ENCODE data around the gene TMEM258.

TMEM258 gene

DNA sequence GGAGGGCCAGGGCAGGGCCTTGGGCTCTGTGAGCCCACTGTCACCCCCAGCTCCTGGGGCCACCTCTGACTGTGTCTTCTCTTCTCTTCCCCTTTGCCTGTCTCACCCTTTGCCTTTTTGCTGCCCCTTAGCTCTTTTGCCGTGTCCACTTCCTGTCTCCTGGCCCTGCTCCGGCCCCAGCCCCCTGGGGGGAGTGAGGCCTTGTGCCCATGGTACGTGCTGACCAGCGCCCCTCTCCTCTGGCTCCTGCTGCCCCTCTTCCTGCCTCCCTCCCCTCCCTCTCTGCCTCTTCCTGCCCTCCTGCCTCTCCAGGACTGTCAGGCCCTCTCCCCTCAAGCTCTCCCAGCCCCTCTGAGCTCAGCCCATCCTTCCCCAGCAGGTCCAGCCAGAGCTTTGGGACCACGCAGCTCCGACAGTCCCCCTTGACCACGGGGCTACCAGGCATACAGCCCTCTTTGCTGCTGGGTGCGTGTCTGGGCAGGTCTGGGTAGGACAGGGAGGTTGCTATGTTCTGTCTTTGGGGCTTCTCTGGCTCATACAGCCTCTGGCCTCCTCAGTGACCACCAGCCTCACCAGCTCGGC lies 11.7 kb downstream of the TMEM258 start:
- TF ChIP-seq, protein P1, sequence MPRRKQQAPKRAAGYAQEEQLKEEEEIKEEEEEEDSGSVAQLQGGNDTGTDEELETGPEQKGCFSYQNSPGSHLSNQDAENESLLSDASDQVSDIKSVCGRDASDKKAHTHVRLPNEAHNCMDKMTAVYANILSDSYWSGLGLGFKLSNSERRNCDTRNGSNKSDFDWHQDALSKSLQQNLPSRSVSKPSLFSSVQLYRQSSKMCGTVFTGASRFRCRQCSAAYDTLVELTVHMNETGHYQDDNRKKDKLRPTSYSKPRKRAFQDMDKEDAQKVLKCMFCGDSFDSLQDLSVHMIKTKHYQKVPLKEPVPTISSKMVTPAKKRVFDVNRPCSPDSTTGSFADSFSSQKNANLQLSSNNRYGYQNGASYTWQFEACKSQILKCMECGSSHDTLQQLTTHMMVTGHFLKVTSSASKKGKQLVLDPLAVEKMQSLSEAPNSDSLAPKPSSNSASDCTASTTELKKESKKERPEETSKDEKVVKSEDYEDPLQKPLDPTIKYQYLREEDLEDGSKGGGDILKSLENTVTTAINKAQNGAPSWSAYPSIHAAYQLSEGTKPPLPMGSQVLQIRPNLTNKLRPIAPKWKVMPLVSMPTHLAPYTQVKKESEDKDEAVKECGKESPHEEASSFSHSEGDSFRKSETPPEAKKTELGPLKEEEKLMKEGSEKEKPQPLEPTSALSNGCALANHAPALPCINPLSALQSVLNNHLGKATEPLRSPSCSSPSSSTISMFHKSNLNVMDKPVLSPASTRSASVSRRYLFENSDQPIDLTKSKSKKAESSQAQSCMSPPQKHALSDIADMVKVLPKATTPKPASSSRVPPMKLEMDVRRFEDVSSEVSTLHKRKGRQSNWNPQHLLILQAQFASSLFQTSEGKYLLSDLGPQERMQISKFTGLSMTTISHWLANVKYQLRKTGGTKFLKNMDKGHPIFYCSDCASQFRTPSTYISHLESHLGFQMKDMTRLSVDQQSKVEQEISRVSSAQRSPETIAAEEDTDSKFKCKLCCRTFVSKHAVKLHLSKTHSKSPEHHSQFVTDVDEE (CRISPR knock-in tag; IDR thresholded peaks at IDR 0.05), result no peak
- TF ChIP-seq, protein P2, sequence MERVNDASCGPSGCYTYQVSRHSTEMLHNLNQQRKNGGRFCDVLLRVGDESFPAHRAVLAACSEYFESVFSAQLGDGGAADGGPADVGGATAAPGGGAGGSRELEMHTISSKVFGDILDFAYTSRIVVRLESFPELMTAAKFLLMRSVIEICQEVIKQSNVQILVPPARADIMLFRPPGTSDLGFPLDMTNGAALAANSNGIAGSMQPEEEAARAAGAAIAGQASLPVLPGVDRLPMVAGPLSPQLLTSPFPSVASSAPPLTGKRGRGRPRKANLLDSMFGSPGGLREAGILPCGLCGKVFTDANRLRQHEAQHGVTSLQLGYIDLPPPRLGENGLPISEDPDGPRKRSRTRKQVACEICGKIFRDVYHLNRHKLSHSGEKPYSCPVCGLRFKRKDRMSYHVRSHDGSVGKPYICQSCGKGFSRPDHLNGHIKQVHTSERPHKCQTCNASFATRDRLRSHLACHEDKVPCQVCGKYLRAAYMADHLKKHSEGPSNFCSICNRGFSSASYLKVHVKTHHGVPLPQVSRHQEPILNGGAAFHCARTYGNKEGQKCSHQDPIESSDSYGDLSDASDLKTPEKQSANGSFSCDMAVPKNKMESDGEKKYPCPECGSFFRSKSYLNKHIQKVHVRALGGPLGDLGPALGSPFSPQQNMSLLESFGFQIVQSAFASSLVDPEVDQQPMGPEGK (CRISPR knock-in tag; IDR thresholded peaks at IDR 0.05; ENCODE audit: borderline replicate concordance), result no peak
- no peak for TF ChIP-seq ARNTL (CRISPR knock-in tag; IDR thresholded peaks at IDR 0.05; ENCODE audit: borderline replicate concordance, low read depth)
- no peak for TF ChIP-seq BACH2 (CRISPR knock-in tag; IDR thresholded peaks at IDR 0.05; ENCODE audit: borderline replicate concordance)
- TF ChIP-seq ISL1 (CRISPR knock-in tag; IDR thresholded peaks at IDR 0.05), result no peak
- no peak for TF ChIP-seq ZFP3 (CRISPR knock-in tag; IDR thresholded peaks at IDR 0.05)
- no peak for TF ChIP-seq RARB (CRISPR knock-in tag; IDR thresholded peaks at IDR 0.05)
- no peak for ATAC-seq

DNA sequence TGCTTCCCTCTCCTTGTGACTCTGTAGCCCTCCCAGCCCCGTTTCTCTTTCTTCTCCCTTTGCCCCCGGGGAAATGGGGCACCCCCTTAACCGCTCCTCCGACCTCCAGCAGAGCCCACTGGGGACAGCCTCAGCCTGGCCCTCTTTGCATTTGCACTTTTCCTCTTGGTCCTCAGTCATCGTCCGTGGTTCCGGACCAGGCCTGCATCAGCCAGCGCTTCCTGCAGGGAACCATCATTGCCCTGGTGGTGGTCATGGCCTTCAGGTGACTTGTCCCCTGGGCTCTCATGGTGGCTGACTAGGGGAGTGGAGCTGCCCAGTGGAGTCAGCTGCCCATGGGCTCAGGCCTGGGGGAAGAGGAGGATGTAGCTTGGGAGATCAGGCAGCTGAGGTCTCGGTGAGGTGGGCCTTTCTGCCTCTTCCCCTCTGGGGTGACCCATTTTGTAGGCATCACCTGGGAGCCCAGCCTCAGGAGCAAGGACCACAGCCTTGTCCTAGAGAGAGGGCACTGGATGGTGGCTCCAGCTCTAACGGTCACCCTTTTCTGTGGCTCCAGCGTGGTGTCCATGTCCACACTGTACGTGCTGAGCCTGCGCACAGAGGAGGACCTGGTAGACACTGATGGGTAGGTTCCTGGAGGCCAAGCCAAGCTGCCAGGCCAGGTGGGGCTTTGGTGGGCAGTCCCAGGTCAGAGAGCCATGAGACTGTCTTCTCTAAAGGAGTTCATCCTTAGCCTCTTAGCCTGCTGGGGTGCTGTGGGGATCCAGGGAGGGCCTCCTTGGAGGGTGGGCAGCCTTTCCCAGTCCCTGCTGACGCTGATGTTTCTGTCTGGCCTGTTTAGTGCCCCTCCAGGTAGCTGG lies 12.5 kb downstream of the TMEM258 start:
- ATAC-seq, result no peak
- TF ChIP-seq SNAI2 (CRISPR knock-in tag; IDR thresholded peaks at IDR 0.05), result no peak
- TF ChIP-seq, protein P1 (CRISPR knock-in tag; IDR thresholded peaks at IDR 0.05), result no peak
- no peak for TF ChIP-seq ZNF70 (CRISPR knock-in tag; IDR thresholded peaks at IDR 0.05)
- no peak for TF ChIP-seq RARB (CRISPR knock-in tag; IDR thresholded peaks at IDR 0.05)

DNA sequence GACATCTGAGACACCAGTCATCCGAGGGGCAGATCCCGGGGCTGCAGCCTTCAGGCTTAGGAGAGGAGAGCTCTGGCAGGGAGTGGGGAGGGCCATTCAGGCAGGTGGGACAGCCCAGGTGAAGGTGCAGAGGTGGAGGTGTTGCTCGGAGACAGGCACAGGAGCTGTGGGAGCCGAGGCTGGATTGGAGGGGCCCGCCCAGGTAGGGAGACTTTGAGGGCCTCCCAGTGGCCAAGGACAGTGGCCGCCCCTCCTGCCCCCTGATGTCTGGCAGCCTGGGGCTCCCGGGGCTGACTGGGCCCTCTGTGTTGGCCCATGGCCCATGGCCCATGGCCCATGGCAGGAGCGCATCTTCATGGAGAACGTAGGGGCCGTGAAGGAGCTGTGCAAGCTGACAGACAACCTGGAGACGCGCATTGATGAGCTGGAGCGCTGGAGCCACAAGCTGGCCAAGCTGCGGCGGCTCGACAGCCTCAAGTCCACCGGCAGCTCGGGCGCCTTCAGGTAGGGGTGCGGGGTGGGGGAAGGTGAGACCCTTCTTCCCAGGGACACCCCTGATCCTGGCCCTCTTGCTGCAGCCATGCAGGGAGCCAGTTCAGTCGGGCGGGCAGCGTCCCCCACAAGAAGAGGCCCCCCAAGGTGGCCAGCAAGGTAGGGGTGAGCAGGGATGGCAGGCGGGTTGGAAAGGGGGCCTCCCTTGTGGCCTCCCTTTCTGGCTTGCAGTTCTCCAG lies 13.3 kb downstream of the TMEM258 start:
- no peak for ATAC-seq
- no peak for TF ChIP-seq ZFP3 (CRISPR knock-in tag; IDR thresholded peaks at IDR 0.05)
- no peak for TF ChIP-seq PPARA (CRISPR knock-in tag; IDR thresholded peaks at IDR 0.05; ENCODE audit: borderline replicate concordance)
- TF ChIP-seq ZNF70 (CRISPR knock-in tag; IDR thresholded peaks at IDR 0.05), result no peak
- no peak for TF ChIP-seq ISL1 (CRISPR knock-in tag; IDR thresholded peaks at IDR 0.05)
- no peak for TF ChIP-seq TOX (CRISPR knock-in tag; IDR thresholded peaks at IDR 0.05; ENCODE audit: borderline replicate concordance)
- TF ChIP-seq OSR1 (CRISPR knock-in tag; IDR thresholded peaks at IDR 0.05), result no peak
- TF ChIP-seq ZNF565 (CRISPR knock-in tag; conservative IDR thresholded peaks at IDR 0.05; ENCODE audit: low read depth), result no peak
- TF ChIP-seq, protein P3, sequence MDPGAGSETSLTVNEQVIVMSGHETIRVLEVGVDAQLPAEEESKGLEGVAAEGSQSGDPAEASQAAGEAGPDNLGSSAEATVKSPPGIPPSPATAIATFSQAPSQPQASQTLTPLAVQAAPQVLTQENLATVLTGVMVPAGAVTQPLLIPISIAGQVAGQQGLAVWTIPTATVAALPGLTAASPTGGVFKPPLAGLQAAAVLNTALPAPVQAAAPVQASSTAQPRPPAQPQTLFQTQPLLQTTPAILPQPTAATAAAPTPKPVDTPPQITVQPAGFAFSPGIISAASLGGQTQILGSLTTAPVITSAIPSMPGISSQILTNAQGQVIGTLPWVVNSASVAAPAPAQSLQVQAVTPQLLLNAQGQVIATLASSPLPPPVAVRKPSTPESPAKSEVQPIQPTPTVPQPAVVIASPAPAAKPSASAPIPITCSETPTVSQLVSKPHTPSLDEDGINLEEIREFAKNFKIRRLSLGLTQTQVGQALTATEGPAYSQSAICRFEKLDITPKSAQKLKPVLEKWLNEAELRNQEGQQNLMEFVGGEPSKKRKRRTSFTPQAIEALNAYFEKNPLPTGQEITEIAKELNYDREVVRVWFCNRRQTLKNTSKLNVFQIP (CRISPR knock-in tag; IDR thresholded peaks at IDR 0.05; ENCODE audit: borderline replicate concordance, low read depth), result no peak
- TF ChIP-seq RARB (CRISPR knock-in tag; IDR thresholded peaks at IDR 0.05), result no peak
- no peak for TF ChIP-seq GLIS3 (CRISPR knock-in tag; IDR thresholded peaks at IDR 0.05)
- no peak for TF ChIP-seq SNAI2 (CRISPR knock-in tag; IDR thresholded peaks at IDR 0.05)
- TF ChIP-seq ZFP30 (CRISPR knock-in tag; IDR thresholded peaks at IDR 0.05), result no peak
- TF ChIP-seq, protein P4, sequence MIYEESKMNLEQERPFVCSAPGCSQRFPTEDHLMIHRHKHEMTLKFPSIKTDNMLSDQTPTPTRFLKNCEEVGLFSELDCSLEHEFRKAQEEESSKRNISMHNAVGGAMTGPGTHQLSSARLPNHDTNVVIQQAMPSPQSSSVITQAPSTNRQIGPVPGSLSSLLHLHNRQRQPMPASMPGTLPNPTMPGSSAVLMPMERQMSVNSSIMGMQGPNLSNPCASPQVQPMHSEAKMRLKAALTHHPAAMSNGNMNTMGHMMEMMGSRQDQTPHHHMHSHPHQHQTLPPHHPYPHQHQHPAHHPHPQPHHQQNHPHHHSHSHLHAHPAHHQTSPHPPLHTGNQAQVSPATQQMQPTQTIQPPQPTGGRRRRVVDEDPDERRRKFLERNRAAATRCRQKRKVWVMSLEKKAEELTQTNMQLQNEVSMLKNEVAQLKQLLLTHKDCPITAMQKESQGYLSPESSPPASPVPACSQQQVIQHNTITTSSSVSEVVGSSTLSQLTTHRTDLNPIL (CRISPR knock-in tag; IDR thresholded peaks at IDR 0.05; ENCODE audit: low read depth), result no peak
- TF ChIP-seq, protein P1 (CRISPR knock-in tag; IDR thresholded peaks at IDR 0.05), result no peak
- no peak for TF ChIP-seq ESRRG (CRISPR knock-in tag; IDR thresholded peaks at IDR 0.05)
- TF ChIP-seq BACH2 (CRISPR knock-in tag; IDR thresholded peaks at IDR 0.05; ENCODE audit: borderline replicate concordance), result no peak
- no peak for TF ChIP-seq TCF4 (CRISPR knock-in tag; IDR thresholded peaks at IDR 0.05; ENCODE audit: borderline replicate concordance)
